Stimulated activated CD4-positive, alpha-beta T cell treated with anti-CD3 and anti-CD28 coated beads, TNF-alpha, amount 100 ng/mL, for 4 hours (primary cell): ENCODE measurements around the gene MTHFD1L.

ENCODE experiments used
- DNase-seq, 3 experiments: peaks; one replicate each; pipeline ENCODE4 v3.0.0-alpha.2; 2020; ENCODE audit warnings: low read depth in 3 of 3

MTHFD1L gene

DNA sequence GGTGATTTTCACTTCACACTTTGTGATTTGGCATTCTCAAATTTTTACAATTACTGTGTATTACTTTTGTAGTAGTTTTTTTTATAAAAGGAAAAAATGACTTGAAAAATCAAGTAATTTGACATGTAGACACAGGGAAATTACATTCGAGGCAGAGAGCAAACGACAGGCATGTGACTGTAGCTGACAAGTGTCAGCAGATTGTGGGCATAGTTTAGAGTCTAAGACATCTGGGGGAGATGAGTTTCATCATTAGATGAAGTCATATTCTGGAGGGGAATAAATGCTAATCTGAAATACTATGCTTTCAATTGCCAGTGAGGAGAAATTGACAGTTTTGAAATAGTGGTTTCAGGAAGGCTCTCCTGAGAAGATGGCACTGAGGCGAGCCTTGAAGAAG lies 126.0 kb downstream of the MTHFD1L start:
- DNase-seq = no peak

DNA sequence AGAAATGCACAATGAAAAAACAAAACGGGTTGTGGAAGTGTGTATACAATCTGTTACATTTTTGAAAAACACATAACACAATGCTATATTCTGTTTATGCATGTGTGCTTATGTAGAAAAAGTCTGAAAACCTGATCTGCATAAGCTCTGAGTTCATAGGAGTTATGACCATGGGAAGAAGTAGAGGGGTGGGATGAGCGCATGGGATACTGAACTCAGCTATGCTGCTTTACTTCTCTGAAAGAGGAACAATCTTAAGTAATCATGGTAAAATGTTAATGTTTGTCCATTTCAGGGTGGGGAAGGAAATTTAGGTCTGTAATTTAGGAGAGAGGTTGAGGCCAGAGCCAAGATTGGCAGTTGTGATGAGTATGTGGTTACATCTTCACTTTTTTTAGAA lies 126.8 kb downstream of the MTHFD1L start:
- no peak for DNase-seq

DNA sequence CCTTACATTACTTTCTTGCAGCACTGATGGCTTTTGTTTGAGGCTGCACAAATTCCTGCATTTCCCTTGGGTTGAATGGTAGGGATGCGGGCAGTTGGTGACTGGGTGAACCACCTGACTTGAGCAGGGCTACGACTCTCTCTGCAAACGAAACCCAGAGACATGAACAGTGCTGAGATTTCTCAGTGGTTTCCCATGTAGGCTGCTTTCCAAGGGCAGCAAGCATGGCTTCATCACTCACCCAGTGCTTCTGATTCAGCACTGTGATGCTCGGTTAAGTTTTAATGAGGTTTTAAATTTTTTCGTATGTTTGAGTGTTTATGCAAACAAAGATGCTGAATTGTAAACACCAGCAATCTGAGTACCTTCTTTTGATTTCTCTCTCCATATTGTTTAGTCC lies 127.2 kb downstream of the MTHFD1L start:
- DNase-seq = no peak

- DNase-seq = no peak
Observed at GRCh38 chr6:150993253-150993652, 127.8 kb downstream of the MTHFD1L start.

- DNase-seq = no peak
Observed at GRCh38 chr6:150994026-150994425, 128.5 kb downstream of the MTHFD1L start.

DNA sequence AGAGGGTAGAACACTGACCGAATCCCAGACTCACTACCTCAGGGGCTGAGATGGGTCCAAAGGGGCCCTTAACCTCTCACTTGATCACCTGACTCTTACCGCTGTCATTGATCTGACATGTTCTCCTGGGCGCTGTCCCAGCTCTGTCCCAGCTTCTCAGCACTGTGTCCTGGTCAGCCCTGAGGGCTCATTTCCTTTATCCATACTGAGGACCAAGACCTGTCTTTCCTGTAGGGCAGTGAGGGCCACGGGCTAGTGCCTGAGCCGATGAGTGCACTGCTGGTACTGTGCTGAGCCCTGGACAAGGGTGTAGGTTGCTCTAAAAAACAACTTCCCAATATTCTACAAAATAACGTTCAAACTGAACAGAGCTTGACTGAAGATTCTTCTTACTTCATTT lies 131.5 kb downstream of the MTHFD1L start:
- no peak for DNase-seq

DNA sequence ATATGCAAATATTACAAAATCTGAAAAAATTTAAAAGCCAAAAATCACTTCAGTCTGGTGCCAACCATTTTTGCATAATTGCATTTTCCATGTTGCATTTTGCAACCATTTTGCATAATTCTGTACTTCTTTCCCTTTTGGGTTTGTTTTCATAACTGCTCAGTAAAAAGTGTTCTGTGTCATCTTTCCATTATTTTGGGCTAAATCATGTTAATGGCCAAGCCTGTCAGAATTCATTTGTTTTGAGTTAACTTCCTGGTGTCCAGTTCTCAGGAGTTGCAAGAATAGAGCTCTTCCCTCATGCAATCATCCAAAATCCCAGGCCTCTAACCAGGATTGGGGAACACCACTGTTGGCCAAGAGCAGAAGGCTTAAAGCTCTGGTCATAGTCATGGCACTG lies 133.6 kb downstream of the MTHFD1L start:
- no peak for DNase-seq

- no peak for DNase-seq
Observed at GRCh38 chr6:150999576-150999975, 134.1 kb downstream of the MTHFD1L start.

- DNase-seq = no peak
Observed at GRCh38 chr6:151001387-151002056, 136.0 kb downstream of the MTHFD1L start.

DNA sequence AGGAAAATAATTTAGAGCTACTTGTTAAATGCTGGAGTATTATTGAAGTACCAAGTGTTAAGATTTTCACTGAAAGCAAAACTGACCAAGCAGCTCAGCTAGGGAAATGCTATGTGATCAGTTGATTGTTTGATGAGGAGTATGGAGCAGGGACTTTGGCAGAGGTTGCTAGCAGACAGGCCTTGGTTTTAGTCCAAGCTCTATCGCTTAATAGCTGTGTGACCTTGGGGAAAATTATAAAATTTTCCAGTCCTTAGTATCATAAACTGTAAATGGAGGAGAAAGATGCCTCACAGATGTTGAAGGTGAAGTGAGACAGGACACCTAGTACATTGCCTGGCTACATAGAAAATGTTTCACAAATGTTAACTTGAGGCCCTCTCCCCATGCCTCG lies 136.6 kb downstream of the MTHFD1L start:
- DNase-seq = no peak

GRCh38 chr6:151002491-151002935 lies 137.0 kb downstream of the MTHFD1L start:
- no peak for DNase-seq

GRCh38 chr6:151004383-151005024 lies 139.0 kb downstream of the MTHFD1L start:
- DNase-seq = no peak

- DNase-seq = no peak
Observed at GRCh38 chr6:151005164-151005563, 139.7 kb downstream of the MTHFD1L start.

DNA sequence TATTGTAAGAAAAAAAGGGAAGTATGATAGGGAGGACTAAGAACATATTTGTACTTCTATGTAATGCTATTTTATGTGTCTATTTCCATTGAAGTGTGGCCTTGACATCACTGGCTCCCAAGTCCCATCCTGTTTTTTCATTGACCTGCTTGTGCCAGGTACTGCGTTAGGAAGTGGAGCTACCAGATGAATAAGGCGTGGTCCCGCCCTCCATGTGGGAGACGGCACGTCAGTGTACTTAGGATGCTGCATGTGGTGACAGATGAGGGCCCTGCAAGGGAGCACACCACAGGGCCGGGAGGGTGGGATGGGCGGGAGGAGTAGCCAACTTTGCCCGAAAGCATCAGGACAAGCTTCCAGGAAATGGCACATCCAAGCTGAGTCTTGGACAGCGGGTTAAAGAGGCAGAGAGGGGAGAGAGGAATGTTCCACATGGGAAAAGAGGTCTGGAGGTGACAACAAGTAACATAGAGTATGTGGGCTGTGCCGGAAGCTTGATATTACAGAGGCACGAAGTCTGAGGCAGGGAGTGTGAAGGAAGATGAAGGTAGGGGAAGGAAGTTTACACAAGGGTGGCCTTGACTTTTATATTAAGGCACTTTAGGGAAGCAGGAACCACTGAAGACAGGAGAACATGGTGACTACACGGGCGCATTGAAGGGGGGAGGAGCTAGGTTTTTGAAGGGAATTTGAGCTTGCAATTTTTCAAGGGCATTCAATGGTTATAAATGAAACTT lies 140.6 kb downstream of the MTHFD1L start:
- no peak for DNase-seq

GRCh38 chr6:151007076-151007475 lies 141.6 kb downstream of the MTHFD1L start:
- DNase-seq = no peak

- DNase-seq = no peak
Observed at GRCh38 chr6:151007922-151008321, 142.4 kb downstream of the MTHFD1L start.

- DNase-seq = no peak
Observed at GRCh38 chr6:151008425-151008824, 142.9 kb downstream of the MTHFD1L start.

DNA sequence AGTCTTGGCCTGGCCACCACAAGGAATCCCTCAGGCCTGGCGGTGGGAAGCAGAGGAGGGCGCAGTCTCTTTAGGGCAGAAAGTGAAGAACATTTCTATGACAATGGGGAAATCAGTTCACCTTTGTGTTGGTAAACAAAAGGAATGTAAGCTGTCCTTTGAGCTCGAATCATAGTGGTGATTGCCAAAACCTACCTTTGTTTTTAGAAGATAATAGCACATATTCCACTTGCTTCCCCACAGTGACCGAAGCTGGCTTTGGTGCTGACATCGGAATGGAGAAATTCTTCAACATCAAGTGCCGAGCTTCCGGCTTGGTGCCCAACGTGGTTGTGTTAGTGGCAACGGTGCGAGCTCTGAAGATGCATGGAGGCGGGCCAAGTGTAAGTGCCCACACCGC lies 144.1 kb downstream of the MTHFD1L start:
- DNase-seq = no peak

GRCh38 chr6:151010071-151010470 lies 144.6 kb downstream of the MTHFD1L start:
- DNase-seq = no peak

DNA sequence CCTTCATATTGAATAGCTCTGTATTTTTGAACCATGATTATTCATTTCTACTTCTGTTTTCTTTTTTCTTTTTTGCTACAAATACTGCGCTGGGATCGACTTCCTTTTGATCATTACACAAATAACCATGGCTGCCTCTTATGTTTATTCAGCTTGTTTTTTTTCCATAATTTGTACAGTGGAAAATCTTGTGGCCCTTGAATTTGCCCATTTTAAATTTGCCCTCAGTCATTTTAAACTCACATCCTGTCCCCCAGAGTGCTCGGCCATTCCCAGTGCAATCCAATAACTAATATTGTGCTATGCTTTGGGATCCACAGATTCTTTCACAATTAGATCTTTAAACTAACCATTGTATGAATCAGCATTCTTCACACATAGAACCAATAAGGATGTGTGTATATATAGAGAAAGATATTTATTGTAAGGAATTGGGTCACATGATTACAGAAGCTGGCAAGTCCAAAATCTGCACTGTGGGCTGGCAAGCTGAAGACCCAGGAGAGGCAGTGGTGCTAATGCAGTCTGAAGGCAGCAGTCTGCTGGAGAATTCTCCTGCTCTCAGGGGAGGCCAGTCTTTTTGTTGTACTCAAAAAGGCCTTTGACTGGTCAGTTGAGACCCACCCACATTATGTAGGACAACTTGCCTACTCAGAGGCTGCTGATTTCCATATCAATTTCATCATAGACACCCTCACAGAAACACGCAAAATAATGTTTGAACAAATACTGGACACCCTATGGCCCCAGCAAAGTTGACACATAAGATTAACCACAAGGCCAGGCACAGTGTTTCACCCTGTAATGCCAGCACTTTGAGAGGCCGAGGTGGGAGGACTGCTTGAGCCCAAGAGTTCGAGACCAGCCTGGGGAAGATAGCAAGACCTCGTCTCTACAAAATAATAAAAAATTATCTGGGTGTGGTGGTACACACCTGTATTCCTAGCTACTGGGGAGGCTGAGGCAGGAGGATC lies 147.1 kb downstream of the MTHFD1L start:
- DNase-seq = no peak

DNA sequence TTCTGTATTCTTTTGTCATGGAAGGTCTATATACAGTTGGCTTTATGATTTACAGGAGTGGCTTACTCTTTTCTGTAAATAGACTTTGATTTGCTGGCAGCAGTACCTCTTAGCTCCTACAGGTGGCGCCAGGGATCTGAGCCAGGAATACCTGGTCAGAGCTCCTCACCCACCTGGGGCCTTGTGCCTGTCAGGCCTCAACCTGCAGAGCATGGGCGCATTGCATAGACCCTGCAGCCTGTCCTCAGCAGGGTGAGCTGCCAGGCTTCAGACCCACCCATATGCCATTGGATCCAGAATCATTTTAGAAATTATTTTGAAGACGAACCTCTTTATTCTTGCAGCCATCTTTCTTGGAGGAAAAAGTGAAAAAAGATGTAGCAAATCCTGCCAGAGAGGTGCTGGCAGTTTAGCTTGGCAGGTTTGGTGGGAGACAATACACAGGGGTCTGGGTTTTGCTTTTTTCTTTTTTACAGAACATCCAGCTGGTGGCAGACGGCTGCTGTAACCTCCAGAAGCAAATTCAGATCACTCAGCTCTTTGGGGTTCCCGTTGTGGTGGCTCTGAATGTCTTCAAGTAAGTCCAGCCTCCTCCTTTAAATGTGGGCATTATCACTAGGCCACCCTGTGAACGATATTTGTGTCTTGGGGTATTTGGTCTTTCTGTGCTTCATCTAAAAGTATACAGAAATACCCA lies 149.1 kb downstream of the MTHFD1L start:
- peak; percentile 11 to 24 (median 17) for DNase-seq
